HG02938 (cell line): ENCODE measurements around the gene ZBTB7C.

Source experiments
- ATAC-seq: cut with Tn5 transposase; IDR thresholded peaks from one replicate; pipeline ENCODE4 v1.9.1; 2021; ENCODE audit warnings: mild to moderate bottlenecking, moderate library complexity; ENCODE audit not compliant: unreplicated experiment

ZBTB7C gene

GRCh38 chr18:48391868-48392267, 17.3 kb downstream of the ZBTB7C start:
- ATAC-seq = no peak

GRCh38 chr18:48390641-48391040, 18.5 kb downstream of the ZBTB7C start:
- ATAC-seq = no peak

GRCh38 chr18:48388478-48388877, 20.7 kb downstream of the ZBTB7C start:
- ATAC-seq = no peak

GRCh38 chr18:48387300-48387699, 21.9 kb downstream of the ZBTB7C start:
- ATAC-seq = no peak

- ATAC-seq = no peak
Observed at GRCh38 chr18:48385596-48385995, 23.6 kb downstream of the ZBTB7C start.

- ATAC-seq = no peak
Observed at GRCh38 chr18:48376934-48377333, 32.2 kb downstream of the ZBTB7C start.

- ATAC-seq = no peak
Observed at GRCh38 chr18:48376406-48376805, 32.8 kb downstream of the ZBTB7C start.

- ATAC-seq = no peak
Observed at GRCh38 chr18:48375150-48375800, 33.9 kb downstream of the ZBTB7C start.

GRCh38 chr18:48374423-48375149, 34.6 kb downstream of the ZBTB7C start:
- ATAC-seq = no peak

GRCh38 chr18:48371854-48372602, 37.2 kb downstream of the ZBTB7C start:
- no peak for ATAC-seq

- no peak for ATAC-seq
Observed at GRCh38 chr18:48367557-48367956, 41.6 kb downstream of the ZBTB7C start.

- no peak for ATAC-seq
Observed at GRCh38 chr18:48365965-48366364, 43.2 kb downstream of the ZBTB7C start.

GRCh38 chr18:48364146-48364545, 45.0 kb downstream of the ZBTB7C start:
- ATAC-seq = no peak

GRCh38 chr18:48363175-48363574, 46.0 kb downstream of the ZBTB7C start:
- ATAC-seq = no peak

GRCh38 chr18:48361801-48362200, 47.4 kb downstream of the ZBTB7C start:
- no peak for ATAC-seq

GRCh38 chr18:48360376-48361021, 48.7 kb downstream of the ZBTB7C start:
- ATAC-seq = no peak

- no peak for ATAC-seq
Observed at GRCh38 chr18:48359626-48360025, 49.6 kb downstream of the ZBTB7C start.

GRCh38 chr18:48358868-48359267, 50.3 kb downstream of the ZBTB7C start:
- ATAC-seq = no peak

GRCh38 chr18:48356909-48357631, 52.1 kb downstream of the ZBTB7C start:
- ATAC-seq = no peak

GRCh38 chr18:48356151-48356745, 52.9 kb downstream of the ZBTB7C start:
- no peak for ATAC-seq
